Suprapubic skin (tissue), 4 donors: ENCODE measurements around the gene KRT27.

Source experiments
- EP300 ChIP-seq: sonication (generic); formaldehyde crosslinking; IDR thresholded peaks from one replicate; pipeline ENCODE4 v1.6.1; 2017; ENCODE audit warnings: antibody characterized with exemption
- POLR2A ChIP-seq, 2 donors: fragments of 450-650 bp; IDR thresholded peaks; one replicate each; pipeline ENCODE4 v1.6.1; 2017; ENCODE audit warnings: antibody characterized with exemption in 2 of 2, mild to moderate bottlenecking in 2 of 2, moderate library complexity in 2 of 2
- POLR2AphosphoS5 ChIP-seq, 3 donors: sonication (generic); formaldehyde crosslinking; IDR thresholded peaks; one replicate each; pipeline ENCODE4 v1.6.1; 2017; ENCODE audit warnings: antibody characterized with exemption in 3 of 3
- TF ChIP-seq, protein P1 (sequence below), 2 donors: fragments of 200-600 bp in 1 of 2; fragments of 450-650 bp in 1 of 2; sonication (generic) in 1 of 2; IDR thresholded peaks; one replicate each; pipeline ENCODE4 v1.5.1; 2016 to 2019; ENCODE audit warnings: antibody characterized with exemption in 2 of 2, mild to moderate bottlenecking in 1 of 2, moderate library complexity in 1 of 2

DNA sequence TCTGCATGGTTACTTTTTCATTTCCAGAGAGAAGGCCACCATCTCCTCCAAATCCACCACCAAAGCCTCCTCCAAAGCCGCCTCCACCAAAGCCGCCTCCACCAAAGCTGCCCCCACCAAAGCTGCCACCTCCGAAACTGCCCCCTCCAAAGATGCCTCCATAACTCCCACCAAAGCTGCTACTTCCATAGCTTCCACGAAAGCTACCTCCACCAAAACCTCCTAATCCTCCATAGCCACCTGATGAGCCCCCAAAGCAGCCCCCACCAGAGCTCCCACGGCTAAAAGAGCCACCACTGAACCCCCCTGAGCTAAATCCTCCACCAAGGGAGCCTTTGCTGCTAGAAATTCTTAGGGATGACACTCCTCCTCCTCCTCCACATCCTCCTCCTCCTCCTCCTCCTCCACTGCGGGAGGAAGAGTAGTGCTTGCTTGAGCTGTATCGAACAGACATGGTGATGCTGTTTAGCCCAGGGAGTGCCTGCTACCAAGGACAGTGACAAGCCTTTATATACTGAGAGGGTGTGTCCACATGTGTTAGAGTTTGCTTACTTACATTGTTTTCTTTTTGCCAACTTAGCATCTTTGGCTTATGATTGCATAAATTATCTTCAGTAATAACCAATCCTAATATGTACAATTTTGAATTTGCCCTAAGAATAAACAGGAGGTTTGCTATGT, 39.9 kb upstream of the KRT27 start, which contains the start of gene KRT10:
- TF ChIP-seq, protein P1, sequence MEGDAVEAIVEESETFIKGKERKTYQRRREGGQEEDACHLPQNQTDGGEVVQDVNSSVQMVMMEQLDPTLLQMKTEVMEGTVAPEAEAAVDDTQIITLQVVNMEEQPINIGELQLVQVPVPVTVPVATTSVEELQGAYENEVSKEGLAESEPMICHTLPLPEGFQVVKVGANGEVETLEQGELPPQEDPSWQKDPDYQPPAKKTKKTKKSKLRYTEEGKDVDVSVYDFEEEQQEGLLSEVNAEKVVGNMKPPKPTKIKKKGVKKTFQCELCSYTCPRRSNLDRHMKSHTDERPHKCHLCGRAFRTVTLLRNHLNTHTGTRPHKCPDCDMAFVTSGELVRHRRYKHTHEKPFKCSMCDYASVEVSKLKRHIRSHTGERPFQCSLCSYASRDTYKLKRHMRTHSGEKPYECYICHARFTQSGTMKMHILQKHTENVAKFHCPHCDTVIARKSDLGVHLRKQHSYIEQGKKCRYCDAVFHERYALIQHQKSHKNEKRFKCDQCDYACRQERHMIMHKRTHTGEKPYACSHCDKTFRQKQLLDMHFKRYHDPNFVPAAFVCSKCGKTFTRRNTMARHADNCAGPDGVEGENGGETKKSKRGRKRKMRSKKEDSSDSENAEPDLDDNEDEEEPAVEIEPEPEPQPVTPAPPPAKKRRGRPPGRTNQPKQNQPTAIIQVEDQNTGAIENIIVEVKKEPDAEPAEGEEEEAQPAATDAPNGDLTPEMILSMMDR (IDR thresholded peaks at IDR 0.05), result no peak
- TF ChIP-seq POLR2AphosphoS5 (IDR thresholded peaks at IDR 0.05) (peak in 1 of 3 donors; percentile 56), EP300 (no peak), POLR2A (IDR thresholded peaks at IDR 0.05) (peak in 1 of 2 donors; percentile 23)
